GM12878 (cell line): ENCODE data around the gene PIK3R3. TPM values are rescaled to one million over a fixed set of nuclear protein-coding genes. Genes with fewer than 3 reads are reported as not detected.

Experiments used
- ATF2 ChIP-seq: IDR thresholded peaks from 2 replicates; pipeline ENCODE4 v1.6.1; 2012; ENCODE audit warnings: low read length, inconsistent platforms
- ATF3 ChIP-seq: IDR thresholded peaks from 2 replicates; pipeline ENCODE4 v1.6.1; 2011; ENCODE audit warnings: low read depth, mild to moderate bottlenecking, low read length, moderate library complexity, borderline replicate concordance; ENCODE audit errors: extremely low read depth
- BRCA1 ChIP-seq: IDR thresholded peaks from 2 replicates; pipeline ENCODE4 v1.6.1; 2011; ENCODE audit warnings: low read depth, low read length, improper control_type of control experiment
- CREB1 ChIP-seq: IDR thresholded peaks from 2 replicates; pipeline ENCODE4 v1.6.1; 2012; ENCODE audit warnings: low read depth, mild to moderate bottlenecking, inconsistent platforms
- CREM ChIP-seq: IDR thresholded peaks from 2 replicates; pipeline ENCODE4 v1.6.1; 2014; ENCODE audit warnings: antibody characterized with exemption, low read depth
- EED ChIP-seq: sonication (generic); IDR thresholded peaks from 2 replicates; pipeline ENCODE4 v1.6.1; 2016; ENCODE audit warnings: antibody characterized with exemption, low read depth
- EP300 ChIP-seq, 2 experiments: fragments of 150-350 bp in 1 of 2; IDR thresholded peaks; 2 replicates each; pipeline ENCODE4 v1.6.1; 2011 to 2012; ENCODE audit warnings: low read depth in 2 of 2, low read length in 2 of 2, borderline replicate concordance in 1 of 2, improper control_type of control experiment in 1 of 2, inconsistent platforms in 1 of 2; ENCODE audit not compliant: control insufficient read depth in 1 of 2
- FOXK2 ChIP-seq: fragments of 450-650 bp; IDR thresholded peaks from 2 replicates; pipeline ENCODE4 v1.6.1; 2017; ENCODE audit warnings: mild to moderate bottlenecking, moderate library complexity
- HSF1 ChIP-seq: fragments of 150-350 bp; IDR thresholded peaks from 2 replicates; pipeline ENCODE4 v1.6.1; 2014; ENCODE audit warnings: mild to moderate bottlenecking, low read depth, low read length
- IKZF1 ChIP-seq: fragments of 450-650 bp; conservative IDR thresholded peaks from 2 replicates; pipeline ENCODE4 v1.6.1; 2017; ENCODE audit warnings: antibody characterized with exemption, mild to moderate bottlenecking
- IRF3 ChIP-seq: fragments of 450-650 bp; IDR thresholded peaks from 2 replicates; pipeline ENCODE4 v1.6.1; 2014; ENCODE audit warnings: mild to moderate bottlenecking
- KDM1A ChIP-seq: fragments of 200-600 bp; sonication (generic); IDR thresholded peaks from 2 replicates; pipeline ENCODE4 v1.6.1; 2016; ENCODE audit warnings: borderline replicate concordance
- MTA2 ChIP-seq: fragments of 450-650 bp; IDR thresholded peaks from 2 replicates; pipeline ENCODE4 v1.6.1; 2016; ENCODE audit warnings: low read depth, mild to moderate bottlenecking, moderate library complexity
- NFIC ChIP-seq: IDR thresholded peaks from 2 replicates; pipeline ENCODE4 v1.6.1; 2012; ENCODE audit warnings: low read depth, mild to moderate bottlenecking, inconsistent platforms, low read length, moderate library complexity
- PKNOX1 ChIP-seq: fragments of 450-650 bp; IDR thresholded peaks from 2 replicates; pipeline ENCODE4 v1.6.1; 2016; ENCODE audit warnings: mild to moderate bottlenecking
- PML ChIP-seq: IDR thresholded peaks from 2 replicates; pipeline ENCODE4 v1.6.1; 2012; ENCODE audit warnings: low read length, inconsistent platforms
- POLR2A ChIP-seq: IDR thresholded peaks from 2 replicates; pipeline ENCODE4 v1.6.1; 2011; ENCODE audit warnings: low read depth, mild to moderate bottlenecking, low read length
- POLR2AphosphoS5 ChIP-seq: IDR thresholded peaks from 2 replicates; pipeline ENCODE4 v1.6.1; 2011; ENCODE audit warnings: mild to moderate bottlenecking, low read length, inconsistent platforms
- RELB ChIP-seq: fragments of 450-650 bp; IDR thresholded peaks from 2 replicates; pipeline ENCODE4 v1.6.1; 2017; ENCODE audit warnings: low read depth, mild to moderate bottlenecking, moderate library complexity
- RUNX3 ChIP-seq: IDR thresholded peaks from 2 replicates; pipeline ENCODE4 v1.6.1; 2012; ENCODE audit warnings: low read length, inconsistent platforms
- SP1 ChIP-seq: IDR thresholded peaks from one replicate; pipeline ENCODE4 v1.6.1; 2011; ENCODE audit warnings: low read depth, low read length
- TAF1 ChIP-seq: IDR thresholded peaks from 2 replicates; pipeline ENCODE4 v1.6.1; 2011; ENCODE audit warnings: mild to moderate bottlenecking, low read depth, low read length, borderline replicate concordance
- TBL1XR1 ChIP-seq: IDR thresholded peaks from 2 replicates; pipeline ENCODE4 v1.6.1; 2012; ENCODE audit warnings: low read depth, low read length, improper control_type of control experiment
- TCF12 ChIP-seq: IDR thresholded peaks from 2 replicates; pipeline ENCODE4 v1.6.1; 2011; ENCODE audit warnings: low read depth, mild to moderate bottlenecking, low read length
- ZBED1 ChIP-seq: IDR thresholded peaks from 2 replicates; pipeline ENCODE4 v1.6.1; 2016; ENCODE audit warnings: borderline replicate concordance
- ZNF24 ChIP-seq: fragments of 450-650 bp; IDR thresholded peaks from 2 replicates; pipeline ENCODE4 v1.6.1; 2017; ENCODE audit warnings: antibody characterized with exemption, mild to moderate bottlenecking
- polyA plus RNA-seq, 11 experiments: library from polyadenylated mRNA; depleted of rRNA in 4 of 11; unstranded in 6 of 11; stranded (reverse) in 5 of 11; fragments of >200 nt; fragmentation: Nextera tagmentation in 4 of 11; fragmentation: Illumina TruSeq in 1 of 11; extraction: Ambion mirVana in 4 of 11; extraction: Trizol in 1 of 11; gene quantifications; 1 replicate in 1 of 11; 2 replicates in 10 of 11; pipeline versions ENCODE4 v1.2.1 to v1.2.3, GENCODE V29; 2011 to 2016; ENCODE audit warnings: inconsistent platforms in 2 of 11, missing spikeins in 2 of 11, low read depth in 1 of 11
- total RNA-seq, 4 experiments: library from RNA; depleted of rRNA in 3 of 4; stranded (reverse); fragments of >200 nt in 3 of 4; fragmentation: Illumina TruSeq in 1 of 4; extraction: Trizol in 1 of 4; gene quantifications; 2 replicates each; pipeline versions ENCODE4 v1.2.1 to v1.2.3, GENCODE V29; 2013 to 2021

The PIK3R3 gene
- total and polyA plus RNA-seq, 10 of the 15 experiments (the other 5 are each of a cell fraction or from before 2014, with no cell fraction given) = 4.8 to 27.0 (median 19.8) TPM

- TF ChIP-seq NFIC (0 out of 2 replicates have a peak, but pooled peaks have one; percentile 38), ATF2 (peak; percentile 19; the same call in 1 of the 2 replicates), MTA2 (peak; percentile 54; the same call in 1 of the 2 replicates), POLR2A (no peak), IRF3 (no peak), EP300 (IDR thresholded peaks at IDR 0.05; ENCODE audit: borderline replicate concordance in 1 of 2, control insufficient read depth in 1 of 2, low read depth in 2 of 2, low read length in 2 of 2) (peak in 1 of 2 experiments; percentile 36; a peak in 1 of 4 replicates), SP1 (no peak), EED (peak; percentile 74), RELB (0 out of 2 replicates have a peak, but pooled peaks have one; percentile 37), PKNOX1 (peak; percentile 27; the same call in 1 of the 2 replicates), BRCA1 (no peak), POLR2AphosphoS5 (no peak), CREM (peak; percentile 41; the same call in 1 of the 2 replicates), PML (no peak), RUNX3 (peak; percentile 61), TBL1XR1 (no peak; the same call in 1 of the 2 replicates), TAF1 (no peak), KDM1A (no peak), CREB1 (peak; percentile 60; the same call in 1 of the 2 replicates), HSF1 (no peak), TCF12 (0 out of 2 replicates have a peak, but pooled peaks have one; percentile 15), ZNF24 (peak; percentile 84), ZBED1 (no peak), IKZF1 (peak; percentile 69), FOXK2 (no peak), ATF3 (no peak)
Observed at GRCh38 chr1:46134660-46135331, 2.4 kb upstream of the PIK3R3 start (continued).
